ENCODE data around the gene SLC35B2. TPM values are rescaled to one million over a fixed set of nuclear protein-coding genes. Genes with fewer than 3 reads are reported as not detected.

SLC35B2 gene
- total and polyA plus RNA-seq, 9 of the 15 experiments (the other 6 are each of a cell fraction or from before 2014, with no cell fraction given) = 14.5 to 59.1 (median 47.1) TPM

DNA sequence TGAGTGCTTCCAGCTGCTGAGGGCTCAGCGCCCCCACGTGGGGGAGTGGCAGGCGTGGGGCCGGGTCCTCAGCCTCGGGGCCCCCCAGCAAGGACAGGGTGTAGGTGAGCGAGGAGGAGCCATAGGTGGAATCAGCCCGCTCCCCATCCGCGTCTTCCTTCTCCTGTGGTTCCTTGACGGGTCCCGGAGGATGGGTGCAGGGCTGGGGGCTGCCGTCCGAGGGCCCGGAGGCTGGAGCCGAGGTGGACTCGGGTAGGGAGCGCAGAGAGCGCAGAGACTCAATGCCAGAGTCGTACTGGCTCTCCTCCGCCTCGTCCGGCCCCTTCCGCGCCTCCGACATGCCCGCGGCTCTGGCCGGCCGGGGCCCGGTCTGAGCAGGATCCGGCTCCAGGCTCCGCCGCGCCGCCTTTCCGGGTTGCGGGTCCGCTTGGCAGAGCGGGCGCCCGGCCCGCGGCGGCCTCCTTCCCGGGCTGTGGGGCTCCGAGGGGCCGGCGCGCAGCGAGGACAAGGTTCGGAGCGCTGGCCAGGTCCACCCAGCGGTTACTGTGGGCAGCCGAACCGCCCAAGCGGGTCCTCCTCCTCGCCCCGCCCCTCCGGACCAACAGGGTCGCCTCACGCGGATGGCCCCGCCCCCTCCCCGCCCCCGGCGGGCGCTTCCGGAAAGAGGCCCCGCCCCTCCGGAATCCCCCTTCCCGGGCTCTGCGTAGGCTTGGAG is 7.8 kb upstream of the SLC35B2 start, which contains the start of gene NFKBIE (continued):
- TF ChIP-seq CTCFL (IDR thresholded peaks at IDR 0.05; ENCODE audit: borderline replicate concordance, insufficient read depth, low read depth, low read length, poor library complexity, severe bottlenecking) (peak; percentile 80), DACH1 (IDR thresholded peaks at IDR 0.05; ENCODE audit: partially characterized antibody) (no peak), MCM5 (IDR thresholded peaks at IDR 0.05; ENCODE audit: low read depth) (no peak), ERF (CRISPR knock-in tag; IDR thresholded peaks at IDR 0.05) (no peak), ZNF444 (CRISPR knock-in tag; IDR thresholded peaks at IDR 0.05) (no peak), CREBBP (IDR thresholded peaks at IDR 0.05; ENCODE audit: low read depth, low read length) (no peak), ZC3H4 (CRISPR knock-in tag; IDR thresholded peaks at IDR 0.05; ENCODE audit: borderline replicate concordance) (peak; percentile 33; the same call in 1 of the 2 replicates), HMGN3 (IDR thresholded peaks at IDR 0.05; ENCODE audit: borderline replicate concordance, extremely low read depth, insufficient read length, low read depth, low read length) (peak; percentile 38), PTTG1 (tag; IDR thresholded peaks at IDR 0.05; ENCODE audit: low read depth) (no peak), SMAD1 (IDR thresholded peaks at IDR 0.05; ENCODE audit: low read depth, low read length, partially characterized antibody) (no peak), PRPF4 (IDR thresholded peaks at IDR 0.05; ENCODE audit: insufficient read depth, low read depth, low read length, poor library complexity, severe bottlenecking) (no peak), ARNT (IDR thresholded peaks at IDR 0.05) (no peak), ZFP1 (CRISPR knock-in tag; IDR thresholded peaks at IDR 0.05) (no peak), TAF15 (IDR thresholded peaks at IDR 0.05; ENCODE audit: low read depth, low read length) (no peak), NR2C2 (CRISPR knock-in tag; IDR thresholded peaks at IDR 0.05) (no peak), NR2C2 (tag; IDR thresholded peaks at IDR 0.05) (peak; percentile 13; the same call in 1 of the 2 replicates), SPI1 (IDR thresholded peaks at IDR 0.05; ENCODE audit: borderline replicate concordance, low read depth, low read length) (no peak), NFIX (CRISPR knock-in tag; IDR thresholded peaks at IDR 0.05; ENCODE audit: low read depth) (no peak)
- TF ChIP-seq, protein P1, sequence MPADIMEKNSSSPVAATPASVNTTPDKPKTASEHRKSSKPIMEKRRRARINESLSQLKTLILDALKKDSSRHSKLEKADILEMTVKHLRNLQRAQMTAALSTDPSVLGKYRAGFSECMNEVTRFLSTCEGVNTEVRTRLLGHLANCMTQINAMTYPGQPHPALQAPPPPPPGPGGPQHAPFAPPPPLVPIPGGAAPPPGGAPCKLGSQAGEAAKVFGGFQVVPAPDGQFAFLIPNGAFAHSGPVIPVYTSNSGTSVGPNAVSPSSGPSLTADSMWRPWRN (IDR thresholded peaks at IDR 0.05; ENCODE audit: low read depth) = no peak
- TF ChIP-seq, protein P2, sequence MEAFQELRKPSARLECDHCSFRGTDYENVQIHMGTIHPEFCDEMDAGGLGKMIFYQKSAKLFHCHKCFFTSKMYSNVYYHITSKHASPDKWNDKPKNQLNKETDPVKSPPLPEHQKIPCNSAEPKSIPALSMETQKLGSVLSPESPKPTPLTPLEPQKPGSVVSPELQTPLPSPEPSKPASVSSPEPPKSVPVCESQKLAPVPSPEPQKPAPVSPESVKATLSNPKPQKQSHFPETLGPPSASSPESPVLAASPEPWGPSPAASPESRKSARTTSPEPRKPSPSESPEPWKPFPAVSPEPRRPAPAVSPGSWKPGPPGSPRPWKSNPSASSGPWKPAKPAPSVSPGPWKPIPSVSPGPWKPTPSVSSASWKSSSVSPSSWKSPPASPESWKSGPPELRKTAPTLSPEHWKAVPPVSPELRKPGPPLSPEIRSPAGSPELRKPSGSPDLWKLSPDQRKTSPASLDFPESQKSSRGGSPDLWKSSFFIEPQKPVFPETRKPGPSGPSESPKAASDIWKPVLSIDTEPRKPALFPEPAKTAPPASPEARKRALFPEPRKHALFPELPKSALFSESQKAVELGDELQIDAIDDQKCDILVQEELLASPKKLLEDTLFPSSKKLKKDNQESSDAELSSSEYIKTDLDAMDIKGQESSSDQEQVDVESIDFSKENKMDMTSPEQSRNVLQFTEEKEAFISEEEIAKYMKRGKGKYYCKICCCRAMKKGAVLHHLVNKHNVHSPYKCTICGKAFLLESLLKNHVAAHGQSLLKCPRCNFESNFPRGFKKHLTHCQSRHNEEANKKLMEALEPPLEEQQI (IDR thresholded peaks at IDR 0.05) = no peak

Data from K562 (cell line).